ENCODE measurements around the gene PPP1R12B.

GRCh38 chr1:202561240-202561639, 212.7 kb downstream of the PPP1R12B start:
- no peak for TF ChIP-seq CTCF (IDR thresholded peaks at IDR 0.05)
- no peak for TF ChIP-seq EP300 (IDR thresholded peaks at IDR 0.05)

Measured in gastroesophageal sphincter (tissue), 3 donors.